HL-60 (cell line): ENCODE measurements around the gene PTPRU.

Experiments
- CTCF ChIP-seq: IDR thresholded peaks from one replicate; pipeline ENCODE4 v1.5.1; 2011; ENCODE audit warnings: low read length, control low read depth, inconsistent platforms; ENCODE audit not compliant: insufficient read depth
- POLR2AphosphoS5 ChIP-seq: IDR thresholded peaks from 2 replicates; pipeline ENCODE4 v1.6.1; 2012; ENCODE audit warnings: low read depth
- SPI1 ChIP-seq: IDR thresholded peaks from 2 replicates; pipeline ENCODE4 v1.6.1; 2012; ENCODE audit warnings: low read depth, mild to moderate bottlenecking, borderline replicate concordance

- no peak for TF ChIP-seq CTCF
- no peak for TF ChIP-seq POLR2AphosphoS5
- no peak for TF ChIP-seq SPI1
Observed at GRCh38 chr1:29222686-29223085, 13.6 kb upstream of the PTPRU start.
